Astrocyte of the spinal cord (primary cell): ENCODE results near the gene CTXND1.

Source experiments
- DNase-seq: peaks from one replicate; pipeline ENCODE4 v3.0.0; 2011; ENCODE audit warnings: low read depth, low spot score
- H3K4me3 ChIP-seq: 2 replicates; pipeline ENCODE4 v1.5.1; 2011; ENCODE audit warnings: low read depth, mild to moderate bottlenecking, low read length, moderate library complexity
- in situ Hi-C: cut with HindIII; loops from 2 replicates; pipeline ENCODE4 v1.10.0; 2017; ENCODE audit warnings: low sequenced_read_pairs
- TF ChIP-seq, protein P1 (sequence below): IDR thresholded peaks from 2 replicates; pipeline ENCODE4 v1.5.1; 2012; ENCODE audit warnings: low read depth, mild to moderate bottlenecking, low read length, inconsistent platforms

Gene CTXND1

DNA sequence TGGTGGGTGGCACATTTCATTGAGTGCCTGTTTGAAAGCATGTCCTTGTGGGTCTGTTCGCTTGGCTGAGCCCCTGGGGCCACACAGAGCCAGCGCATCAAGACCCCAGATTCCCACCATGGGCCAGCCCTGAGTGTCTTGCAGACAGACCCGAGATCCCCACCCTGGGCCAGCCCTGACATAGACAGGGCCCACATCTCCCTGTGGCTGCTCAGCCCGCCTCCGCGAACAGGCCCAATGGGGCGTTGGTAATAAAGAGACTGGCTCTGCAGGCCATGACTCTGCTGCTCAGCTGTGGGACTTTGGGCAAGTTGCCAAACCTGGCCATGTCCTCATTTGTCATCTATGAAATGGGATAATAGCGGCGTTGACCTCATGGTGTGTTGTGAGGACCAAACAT lies 76.6 kb downstream of the CTXND1 start:
- TF ChIP-seq, protein P1, sequence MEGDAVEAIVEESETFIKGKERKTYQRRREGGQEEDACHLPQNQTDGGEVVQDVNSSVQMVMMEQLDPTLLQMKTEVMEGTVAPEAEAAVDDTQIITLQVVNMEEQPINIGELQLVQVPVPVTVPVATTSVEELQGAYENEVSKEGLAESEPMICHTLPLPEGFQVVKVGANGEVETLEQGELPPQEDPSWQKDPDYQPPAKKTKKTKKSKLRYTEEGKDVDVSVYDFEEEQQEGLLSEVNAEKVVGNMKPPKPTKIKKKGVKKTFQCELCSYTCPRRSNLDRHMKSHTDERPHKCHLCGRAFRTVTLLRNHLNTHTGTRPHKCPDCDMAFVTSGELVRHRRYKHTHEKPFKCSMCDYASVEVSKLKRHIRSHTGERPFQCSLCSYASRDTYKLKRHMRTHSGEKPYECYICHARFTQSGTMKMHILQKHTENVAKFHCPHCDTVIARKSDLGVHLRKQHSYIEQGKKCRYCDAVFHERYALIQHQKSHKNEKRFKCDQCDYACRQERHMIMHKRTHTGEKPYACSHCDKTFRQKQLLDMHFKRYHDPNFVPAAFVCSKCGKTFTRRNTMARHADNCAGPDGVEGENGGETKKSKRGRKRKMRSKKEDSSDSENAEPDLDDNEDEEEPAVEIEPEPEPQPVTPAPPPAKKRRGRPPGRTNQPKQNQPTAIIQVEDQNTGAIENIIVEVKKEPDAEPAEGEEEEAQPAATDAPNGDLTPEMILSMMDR: no peak
- in situ Hi-C loops: no loop called here
- no peak for DNase-seq
- H3K4me3 ChIP-seq: no peak overlapping the region

DNA sequence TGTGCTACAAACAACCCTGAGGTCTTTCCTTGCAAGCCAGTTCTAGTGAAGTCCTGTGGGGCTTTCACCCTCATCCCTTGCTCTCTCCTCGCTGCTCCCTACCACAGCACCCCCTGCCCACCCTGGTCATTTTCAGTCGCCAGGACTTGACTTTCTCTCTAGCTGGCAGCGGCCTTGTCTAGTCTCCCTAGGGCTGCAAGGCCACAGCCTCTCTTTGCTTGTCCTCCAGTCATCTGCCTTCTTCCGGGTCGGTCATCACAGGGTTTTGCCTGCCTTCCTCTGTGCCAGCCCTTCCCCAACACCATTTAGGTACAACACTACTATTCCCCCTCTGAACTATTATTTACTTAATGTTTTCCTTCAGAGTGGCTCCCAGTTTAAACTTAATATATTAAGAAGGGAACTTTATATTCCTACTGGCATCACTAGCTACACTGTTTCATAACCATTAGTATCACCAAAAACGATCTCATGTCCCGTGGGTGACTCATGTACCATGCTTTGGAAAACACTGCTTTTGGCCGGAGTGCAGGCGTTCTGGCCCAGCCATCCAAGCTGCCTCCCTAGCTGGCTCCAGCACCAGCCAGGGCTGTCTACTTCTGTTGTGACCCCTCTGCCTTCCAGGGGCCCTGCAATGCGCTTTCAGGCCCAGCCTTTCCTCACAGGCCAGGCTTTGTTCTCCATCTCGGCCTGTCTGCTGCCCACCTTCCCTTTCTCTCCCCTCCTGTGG lies 77.8 kb downstream of the CTXND1 start:
- in situ Hi-C loops: no loop called here
- TF ChIP-seq, protein P1: no peak
- peak; percentile 69 for DNase-seq
- no peak overlapping the region for H3K4me3 ChIP-seq

DNA sequence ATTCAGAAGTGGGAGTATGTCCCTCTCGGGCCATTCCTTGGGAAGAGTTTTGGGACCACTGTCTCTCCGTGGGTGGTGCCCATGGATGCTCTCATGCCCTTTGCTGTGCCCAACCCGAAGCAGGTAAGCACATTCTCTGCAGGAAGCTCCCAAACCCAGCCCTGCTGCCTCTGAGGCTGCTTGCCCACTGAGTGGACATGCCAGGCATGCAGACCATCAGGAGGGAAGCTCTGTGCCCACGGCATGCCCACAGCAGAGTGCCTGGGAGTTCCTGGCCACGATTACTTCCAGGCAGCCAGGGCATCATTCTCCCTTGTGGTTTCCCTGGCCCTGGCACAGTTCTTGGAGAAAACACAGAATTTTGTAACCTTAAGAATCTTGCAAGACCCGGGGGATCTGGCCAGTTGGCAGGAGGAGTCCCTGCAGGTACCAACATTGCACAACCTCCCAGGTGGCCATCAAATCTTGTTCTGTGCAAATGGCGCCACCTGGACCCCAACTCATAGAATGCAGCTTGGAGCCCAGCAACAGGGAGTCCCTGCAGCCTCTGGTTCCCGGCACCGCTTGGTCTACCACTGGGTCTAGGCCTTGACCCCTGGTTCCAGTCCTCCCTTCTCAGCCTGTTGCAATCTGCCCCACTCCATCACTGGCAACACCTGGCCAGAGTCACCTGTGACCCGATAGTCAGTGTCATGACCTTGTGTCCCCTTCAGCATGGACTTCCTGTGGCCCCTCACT lies 78.8 kb downstream of the CTXND1 start:
- no peak overlapping the region for H3K4me3 ChIP-seq
- peak; percentile 54 for DNase-seq
- in situ Hi-C loops: no loop called here
- TF ChIP-seq, protein P1: peak; percentile 80

DNA sequence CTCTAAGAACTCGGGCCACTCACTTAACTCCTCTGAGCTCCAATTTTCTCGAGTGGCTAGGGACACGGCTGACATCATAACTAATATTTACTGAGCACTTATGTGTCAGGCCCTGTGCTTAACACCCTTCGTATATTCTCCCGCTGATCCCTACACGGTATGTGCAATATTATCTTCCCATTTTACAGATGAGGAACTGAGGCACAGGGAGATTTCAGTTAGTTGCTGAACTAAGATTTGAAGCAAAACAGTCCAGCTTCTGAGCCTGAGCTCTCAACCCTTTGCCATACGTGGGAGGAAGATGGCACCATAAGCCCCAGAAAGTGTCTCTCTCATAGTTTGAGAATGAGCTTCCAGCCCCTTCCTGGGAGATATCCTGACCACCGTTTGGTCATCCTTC lies 79.6 kb downstream of the CTXND1 start:
- DNase-seq: no peak
- in situ Hi-C loops: no loop called here

DNA sequence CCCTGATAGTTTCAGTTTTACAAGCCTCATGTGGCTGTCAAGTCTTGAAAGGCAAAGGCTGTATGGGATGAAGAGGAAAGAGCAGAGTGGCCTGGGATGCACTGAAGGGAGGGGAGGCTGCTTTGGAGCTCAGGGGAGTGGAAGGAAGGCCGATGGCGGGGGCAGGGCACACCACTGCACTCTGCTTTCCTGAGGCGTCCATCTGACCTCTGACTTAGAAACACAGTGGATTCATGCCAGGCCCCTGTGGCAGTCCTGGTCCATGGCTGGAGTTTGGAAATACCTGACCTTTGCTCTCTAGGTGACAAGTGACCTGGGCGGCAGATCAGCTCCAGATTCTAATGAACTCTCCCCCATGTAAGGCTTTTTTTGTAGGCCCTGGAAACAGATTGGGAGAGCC lies 80.2 kb downstream of the CTXND1 start:
- H3K4me3 ChIP-seq: no peak overlapping the region
- TF ChIP-seq, protein P1: no peak
- in situ Hi-C loops: no loop called here
- no peak for DNase-seq

More for the DNA sequence above, 79.6 kb downstream of the CTXND1 start:
- TF ChIP-seq, protein P1: no peak
- H3K4me3 ChIP-seq: no peak overlapping the region

DNA sequence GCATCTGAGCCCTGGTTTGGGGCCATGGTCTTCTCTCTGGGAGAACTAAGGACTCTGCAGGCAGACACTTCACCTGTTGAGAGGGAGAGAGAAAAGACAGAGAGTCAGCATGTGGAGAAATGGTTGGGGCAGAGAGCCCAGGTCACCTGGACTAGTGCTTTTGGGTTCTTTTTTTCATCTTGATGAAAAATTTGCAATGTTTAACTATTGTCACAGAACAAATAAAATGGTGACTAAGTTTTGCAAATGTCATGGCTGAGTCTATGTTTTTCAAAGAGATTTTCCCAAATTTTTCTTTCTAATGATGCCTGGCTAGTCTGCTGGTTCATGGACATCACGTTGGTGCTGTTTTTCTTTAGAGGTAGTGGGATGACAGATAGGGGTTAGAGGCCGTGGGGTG lies 81.4 kb downstream of the CTXND1 start:
- TF ChIP-seq, protein P1: no peak

More for the DNA sequence above, 81.4 kb downstream of the CTXND1 start:
- no peak for DNase-seq
- no peak overlapping the region for H3K4me3 ChIP-seq
- in situ Hi-C loops: no loop called here
